Esophagus muscularis mucosa (tissue), 4 donors: ENCODE data around the gene ZDHHC6.

Experiments
- CTCF ChIP-seq, 3 experiments: fragments of 200-600 bp in 2 of 3; fragments of 450-650 bp in 1 of 3; sonication (generic) in 2 of 3; IDR thresholded peaks; one replicate each; pipeline ENCODE4 v1.5.1; 2017 to 2019; ENCODE audit warnings: antibody characterized with exemption in 3 of 3, mild to moderate bottlenecking in 2 of 3, moderate library complexity in 1 of 3
- EP300 ChIP-seq: sonication (generic); formaldehyde crosslinking; IDR thresholded peaks from one replicate; pipeline ENCODE4 v1.6.1; 2017; ENCODE audit warnings: antibody characterized with exemption
- POLR2A ChIP-seq: fragments of 450-650 bp; IDR thresholded peaks from one replicate; pipeline ENCODE4 v1.6.1; 2017; ENCODE audit warnings: antibody characterized with exemption, moderate library complexity, mild to moderate bottlenecking, low read depth
- POLR2AphosphoS5 ChIP-seq, 2 donors: sonication (generic); formaldehyde crosslinking; IDR thresholded peaks; one replicate each; pipeline ENCODE4 v1.6.1; 2017; ENCODE audit warnings: antibody characterized with exemption in 2 of 2

- TF ChIP-seq CTCF (IDR thresholded peaks at IDR 0.05), result no peak
- TF ChIP-seq POLR2AphosphoS5 (IDR thresholded peaks at IDR 0.05), result no peak
- TF ChIP-seq EP300, result no peak
- no peak for TF ChIP-seq POLR2A
These were observed 14.5 kb upstream of the ZDHHC6 start for GRCh38 chr10:112461029-112461887.
